ENCODE data around the gene LGMN.
"Not testable (repeated sequence)": the region's sequence is repeated elsewhere in the genome, so short reads cannot be mapped to it uniquely, and the experiment has no call there.

Gene LGMN

GRCh38 chr14:92748259-92749016, at the start of gene LGMN:
Gene LGMN, minus strand, starts transcription at chr14:92748627. Its CDS starts 15,841 bp downstream, at chr14:92732786.
- DNase-seq = peak; percentile 94

GRCh38 chr14:92794961-92795360, 46.5 kb upstream of the LGMN start:
- DNase-seq = no peak

GRCh38 chr14:92794547-92794941, 46.1 kb upstream of the LGMN start:
- peak; percentile 35 for DNase-seq

- peak; percentile 99 for DNase-seq
Measured at GRCh38 chr14:92793709-92794546, 45.5 kb upstream of the LGMN start, which contains the start of gene GOLGA5. Gene GOLGA5, plus strand, starts transcription at chr14:92794305. Its CDS starts 3,133 bp downstream, at chr14:92797438.

- peak; percentile 39 for DNase-seq
Measured at GRCh38 chr14:92792885-92793284, 44.5 kb upstream of the LGMN start.

GRCh38 chr14:92789457-92790089, 41.1 kb upstream of the LGMN start:
- DNase-seq = peak; percentile 50

- DNase-seq = no peak
Measured at GRCh38 chr14:92787554-92787953, 39.1 kb upstream of the LGMN start.

- no peak for DNase-seq
Measured at GRCh38 chr14:92786427-92786756, 38.0 kb upstream of the LGMN start.

GRCh38 chr14:92785667-92786426, 37.4 kb upstream of the LGMN start:
- peak; percentile 56 for DNase-seq

GRCh38 chr14:92783813-92784431, 35.5 kb upstream of the LGMN start:
- DNase-seq = peak; percentile 75

GRCh38 chr14:92781350-92781749, 32.9 kb upstream of the LGMN start:
- DNase-seq = no peak

- DNase-seq = no peak
Measured at GRCh38 chr14:92780444-92781232, 32.2 kb upstream of the LGMN start.

- DNase-seq = peak; percentile 26
Measured at GRCh38 chr14:92778868-92779565, 30.6 kb upstream of the LGMN start.

GRCh38 chr14:92775292-92775691, 26.9 kb upstream of the LGMN start:
- not testable (repeated sequence) for DNase-seq

- no peak for DNase-seq
Measured at GRCh38 chr14:92774572-92774971, 26.1 kb upstream of the LGMN start.

- DNase-seq = no peak
Measured at GRCh38 chr14:92770484-92770883, 22.1 kb upstream of the LGMN start.

- DNase-seq = no peak
Measured at GRCh38 chr14:92768795-92769194, 20.4 kb upstream of the LGMN start.

GRCh38 chr14:92768236-92768635, 19.8 kb upstream of the LGMN start:
- DNase-seq = not testable (repeated sequence)

- DNase-seq = not testable (repeated sequence)
Measured at GRCh38 chr14:92763666-92764631, 15.5 kb upstream of the LGMN start.

- DNase-seq = no peak
Measured at GRCh38 chr14:92760524-92760805, 12.0 kb upstream of the LGMN start.
